HG03060 (cell line): ENCODE data around the gene GSTA5.
"Not testable (repeated sequence)": the region's sequence is repeated elsewhere in the genome, so short reads cannot be mapped to it uniquely, and the experiment has no call there.

ENCODE experiments used
- ATAC-seq: cut with Tn5 transposase; IDR thresholded peaks from one replicate; pipeline ENCODE4 v1.9.1; 2021; ENCODE audit warnings: low read depth, moderate number of reproducible peaks; ENCODE audit not compliant: unreplicated experiment

Gene GSTA5

GRCh38 chr6:52799272-52799671 is 41.3 kb downstream of the GSTA5 start:
- ATAC-seq, result not testable (repeated sequence)

- ATAC-seq, result not testable (repeated sequence)
Measured at GRCh38 chr6:52794366-52794765, 46.2 kb downstream of the GSTA5 start.

- ATAC-seq, result no peak
Measured at GRCh38 chr6:52790861-52791260, 49.8 kb downstream of the GSTA5 start.

DNA sequence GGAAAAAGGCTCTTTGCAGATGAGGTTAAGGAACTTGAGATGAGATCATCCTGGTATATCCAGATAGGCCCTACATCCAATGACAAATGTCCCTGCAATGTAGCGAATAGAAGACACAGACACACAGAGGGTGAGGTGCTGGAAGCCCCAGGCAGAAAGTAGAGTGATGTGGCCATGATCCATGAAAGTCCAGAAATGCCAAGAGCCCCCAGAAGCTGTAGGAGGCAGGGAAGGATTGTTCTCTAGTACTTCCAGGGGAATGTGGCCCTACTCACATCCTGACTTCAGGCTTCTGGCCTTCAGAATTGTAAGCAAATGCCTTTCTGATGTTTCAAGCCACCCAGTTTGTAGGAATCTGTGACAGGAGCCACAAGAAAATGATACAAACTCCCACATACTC is 51.0 kb downstream of the GSTA5 start:
- not testable (repeated sequence) for ATAC-seq

- ATAC-seq, result no peak
Measured at GRCh38 chr6:52788478-52788877, 52.1 kb downstream of the GSTA5 start.

DNA sequence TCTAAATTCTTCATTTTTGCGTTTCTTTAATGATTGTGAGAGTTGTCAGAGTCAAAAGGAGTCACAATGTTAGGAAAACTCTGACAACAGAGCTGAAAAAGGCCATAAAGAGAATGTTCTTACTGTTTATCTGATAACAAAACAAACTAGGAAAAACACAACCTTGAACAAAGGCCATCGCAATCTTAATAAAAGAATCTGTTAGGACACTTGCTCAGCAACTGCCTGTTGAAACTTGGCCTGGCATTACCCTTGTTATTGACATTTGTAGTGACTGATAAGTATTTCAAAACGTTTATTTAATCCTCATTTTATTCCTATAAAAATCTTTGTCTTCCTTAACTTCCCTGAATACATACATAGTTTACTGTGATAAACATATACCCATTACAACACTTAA is 52.7 kb downstream of the GSTA5 start:
- ATAC-seq, result no peak

GRCh38 chr6:52786249-52786956 is 54.2 kb downstream of the GSTA5 start:
- no peak for ATAC-seq

GRCh38 chr6:52782696-52783274 is 57.8 kb downstream of the GSTA5 start:
- ATAC-seq, result not testable (repeated sequence)

- not testable (repeated sequence) for ATAC-seq
Measured at GRCh38 chr6:52782209-52782608, 58.4 kb downstream of the GSTA5 start.
